ENCODE data around the gene NFASC. TPM values are rescaled to one million over a fixed set of nuclear protein-coding genes. Genes with fewer than 3 reads are reported as not detected.

The NFASC gene
- total RNA-seq, 4 donors from 2014 or later = 6.3 to 15.1 (median 11.7) TPM

- intact Hi-C loops (cut with DNase I) = no loop called here
- Histone ChIP-seq H3K4me3 (no peak overlapping the region), H3K4me1 (no peaks in the 10 kb centered on the region), H3K27me3 (peaks cover 0 to 91% (median 5%) of the 10 kb centered on the region in 4 donors), H3K36me3 (no peaks in the 10 kb centered on the region), H3K27ac (no peak overlapping the region), H3K9me3 (no peaks in the 10 kb centered on the region)
- WGBS, 2 donors = 68 to 80% methylated on average over 3 to 6 of the region's 6 CpGs
- TF ChIP-seq POLR2A (IDR thresholded peaks at IDR 0.05) (no peak), CTCF (IDR thresholded peaks at IDR 0.05) (no peak)
- no peak for DNase-seq
Measured at GRCh38 chr1:205049479-205049878, 178.8 kb downstream of the NFASC start.

GRCh38 chr1:205052690-205053089 lies 182.0 kb downstream of the NFASC start:
- Histone ChIP-seq H3K4me3 (no peak overlapping the region), H3K9me3 (no peaks in the 10 kb centered on the region), H3K4me1 (no peaks in the 10 kb centered on the region), H3K27me3 (peaks cover 0 to 85% (median 0%) of the 10 kb centered on the region in 4 donors), H3K36me3 (no peaks in the 10 kb centered on the region), H3K27ac (no peak overlapping the region)
- no peak for DNase-seq
- TF ChIP-seq POLR2A (IDR thresholded peaks at IDR 0.05) (no peak), CTCF (IDR thresholded peaks at IDR 0.05) (no peak)
- WGBS, 2 donors = 76 to 89% methylated on average over 5 to 7 of the region's 11 CpGs
- intact Hi-C loops (cut with DNase I) = no loop called here

- no peak for DNase-seq
- no peaks in the 10 kb centered on the region for H3K4me1 ChIP-seq
- no peak for TF ChIP-seq CTCF (IDR thresholded peaks at IDR 0.05)
- TF ChIP-seq POLR2A (IDR thresholded peaks at IDR 0.05) = no peak
- no peaks in the 10 kb centered on the region for H3K36me3 ChIP-seq
- no peaks in the 10 kb centered on the region for H3K9me3 ChIP-seq
- no peak overlapping the region for H3K27ac ChIP-seq
- intact Hi-C loops (cut with DNase I) = no loop called here
- no peak overlapping the region for H3K4me3 ChIP-seq
- H3K27me3 ChIP-seq = peaks cover 0 to 79% (median 0%) of the 10 kb centered on the region in 4 donors
- 91 to 92% methylated on average over 4 to 5 of the region's 5 CpGs for WGBS, 2 donors
Measured at GRCh38 chr1:205053296-205053695, 182.6 kb downstream of the NFASC start.

- 38 to 64% methylated on average over 5 to 6 of the region's 7 CpGs for WGBS, 2 donors
Measured at GRCh38 chr1:205054013-205054412, 183.4 kb downstream of the NFASC start.

GRCh38 chr1:205056188-205056611 lies 185.5 kb downstream of the NFASC start:
- Histone ChIP-seq H3K4me3 (no peak overlapping the region), H3K27ac (no peak overlapping the region), H3K36me3 (no peaks in the 10 kb centered on the region), H3K9me3 (no peaks in the 10 kb centered on the region), H3K4me1 (no peaks in the 10 kb centered on the region), H3K27me3 (peaks cover 0 to 65% (median 0%) of the 10 kb centered on the region in 4 donors)
- no peak for DNase-seq
- WGBS, 2 donors = 62 to 69% methylated on average over 6 to 12 of the region's 13 CpGs
- no peak for TF ChIP-seq POLR2A (IDR thresholded peaks at IDR 0.05)
- no peak for TF ChIP-seq CTCF (IDR thresholded peaks at IDR 0.05)
- intact Hi-C loops (cut with DNase I) = no loop called here

More at GRCh38 chr1:205054013-205054412, 183.4 kb downstream of the NFASC start:
- Histone ChIP-seq H3K27ac (no peak overlapping the region), H3K27me3 (peaks cover 0 to 78% (median 0%) of the 10 kb centered on the region in 4 donors), H3K4me1 (no peaks in the 10 kb centered on the region), H3K9me3 (no peaks in the 10 kb centered on the region), H3K36me3 (no peaks in the 10 kb centered on the region), H3K4me3 (no peak overlapping the region)
- intact Hi-C loops (cut with DNase I) = no loop called here
- DNase-seq = no peak
- no peak for TF ChIP-seq CTCF (IDR thresholded peaks at IDR 0.05)
